Endothelial cell of umbilical vein (primary cell): Measurements from ENCODE around the gene MROH8. TPM values are rescaled to one million over a fixed set of nuclear protein-coding genes. Genes with fewer than 3 reads are reported as not detected.

Experiments used
- BruUV-seq: library from RNA; stranded (reverse); fragments of 400-500 nt; replicated peaks from 2 replicates; lab custom pipeline; 2021; lab: Mats Ljungman, UMichigan
- CTCF ChIA-PET: fragments of 300-600, 350-600 bp; sonication (Branson Sonifier 250); formaldehyde crosslinking; loops from one replicate; lab custom pipeline; 2021; ENCODE audit warnings: antibody characterized with exemption, inconsistent platforms; lab: Charles Lee
- POLR2A ChIA-PET: fragments of 300-600, 350-600 bp; sonication (Branson Sonifier 250); formaldehyde crosslinking; loops from one replicate; lab custom pipeline; 2021; ENCODE audit warnings: antibody characterized with exemption, inconsistent platforms; lab: Charles Lee
- DNase-seq: peaks from one replicate; pipeline ENCODE4 v3.0.0-alpha.2; 2011; ENCODE audit warnings: low read depth, low spot score
- FAIRE-seq: peaks from 2 replicates; lab custom pipeline; 2011; peaks lifted over from hg19 to GRCh38; lab: Jason Lieb, UNC
- H2AFZ ChIP-seq: 2 replicates; pipeline ENCODE4 v1.6.0; 2012; ENCODE audit warnings: low read depth, low read length, control low read depth, inconsistent platforms
- H3K27ac ChIP-seq: 2 replicates; pipeline ENCODE4 v1.5.1; 2011; ENCODE audit warnings: low read depth, mild to moderate bottlenecking, control low read depth, low read length, moderate library complexity; ENCODE audit not compliant: insufficient read depth
- H3K27me3 ChIP-seq, 2 experiments: 2 replicates each; pipeline versions ENCODE4 v1.6.0 to v1.6.1; 2011; ENCODE audit warnings: low read length in 2 of 2, mixed read lengths in 1 of 2; ENCODE audit not compliant: control insufficient read depth in 2 of 2, insufficient read depth in 2 of 2
- H3K36me3 ChIP-seq, 2 experiments: 2 replicates in 1 of 2; 3 replicates in 1 of 2; pipeline ENCODE4 v1.5.1; 2011; ENCODE audit warnings: low read length in 2 of 2, mild to moderate bottlenecking in 1 of 2, moderate library complexity in 1 of 2; ENCODE audit not compliant: control insufficient read depth in 2 of 2, insufficient read depth in 2 of 2; ENCODE audit errors: extremely low read depth in 1 of 2
- H3K4me1 ChIP-seq: 3 replicates; pipeline ENCODE4 v1.5.1; 2011; ENCODE audit warnings: mild to moderate bottlenecking, low read length; ENCODE audit not compliant: control insufficient read depth, insufficient read depth; ENCODE audit errors: extremely low read depth
- H3K4me2 ChIP-seq: 2 replicates; pipeline ENCODE4 v1.6.1; 2011; ENCODE audit warnings: low read length, control low read depth, mixed read lengths; ENCODE audit not compliant: insufficient read depth
- H3K4me3 ChIP-seq, 3 experiments: fragments of 200-600 bp in 1 of 3; sonication (generic), shearing (Covaris generic) in 1 of 3; replicated peaks in 1 of 3; 2 replicates each; pipeline ENCODE4 v1.5.1; 2011 to 2016; ENCODE audit warnings: control low read depth in 3 of 3, low read length in 3 of 3, mild to moderate bottlenecking in 2 of 3, inconsistent platforms in 1 of 3, low read depth in 1 of 3, moderate library complexity in 1 of 3; ENCODE audit not compliant: insufficient read depth in 1 of 3
- H3K79me2 ChIP-seq: 2 replicates; pipeline ENCODE4 v1.6.0; 2012; ENCODE audit warnings: low read length, inconsistent platforms; ENCODE audit not compliant: control insufficient read depth, insufficient read depth
- H3K9ac ChIP-seq: replicated peaks from 2 replicates; pipeline ENCODE3; 2011; ENCODE audit warnings: low read length, control low read depth; ENCODE audit not compliant: insufficient read depth; ENCODE audit errors: extremely low read depth
- H3K9me1 ChIP-seq: replicated peaks from 3 replicates; pipeline ENCODE4 v1.6.0; 2011; ENCODE audit warnings: mild to moderate bottlenecking, low read length; ENCODE audit not compliant: control insufficient read depth, insufficient read depth; ENCODE audit errors: extremely low read depth
- H3K9me3 ChIP-seq: replicated peaks from 2 replicates; pipeline ENCODE4 v1.5.1; 2012; ENCODE audit warnings: low read length, inconsistent platforms; ENCODE audit not compliant: control insufficient read depth, insufficient read depth
- H4K20me1 ChIP-seq: replicated peaks from 2 replicates; pipeline ENCODE3; 2011; ENCODE audit warnings: mild to moderate bottlenecking, low read length; ENCODE audit not compliant: control insufficient read depth, insufficient read depth; ENCODE audit errors: extremely low read depth
- CTCF ChIP-seq, 2 donors: IDR thresholded peaks; 1 replicate in 1 of 2; 2 replicates in 1 of 2; pipeline ENCODE4 v1.5.1; 2011; ENCODE audit warnings: low read length in 2 of 2, mild to moderate bottlenecking in 2 of 2, moderate library complexity in 2 of 2, control low read depth in 1 of 2, inconsistent platforms in 1 of 2, low read depth in 1 of 2; ENCODE audit not compliant: insufficient read depth in 1 of 2; ENCODE audit errors: extremely low read depth in 1 of 2
- EZH2 ChIP-seq: IDR thresholded peaks from 2 replicates; pipeline ENCODE4 v1.6.1; 2012; ENCODE audit warnings: borderline replicate concordance, low read depth, mild to moderate bottlenecking, moderate library complexity, low read length, inconsistent platforms; ENCODE audit not compliant: severe bottlenecking
- FOS ChIP-seq: IDR thresholded peaks from 2 replicates; pipeline ENCODE4 v1.6.1; 2011; ENCODE audit warnings: mild to moderate bottlenecking, low read length, moderate library complexity, borderline replicate concordance; ENCODE audit not compliant: insufficient read depth
- GATA2 ChIP-seq: IDR thresholded peaks from 2 replicates; pipeline ENCODE4 v1.7.0; 2011; ENCODE audit warnings: low read depth, mild to moderate bottlenecking, moderate library complexity, mixed read lengths, low read length; ENCODE audit not compliant: insufficient read length, insufficient read depth
- JUN ChIP-seq: IDR thresholded peaks from 2 replicates; pipeline ENCODE4 v1.6.1; 2011; ENCODE audit warnings: borderline replicate concordance, low read depth; ENCODE audit not compliant: insufficient read length, insufficient read depth
- MAX ChIP-seq: IDR thresholded peaks from 2 replicates; pipeline ENCODE4 v1.6.1; 2011; ENCODE audit not compliant: insufficient read depth, insufficient read length
- MYC ChIP-seq: IDR thresholded peaks from one replicate; pipeline ENCODE4 v1.6.1; 2011; ENCODE audit warnings: mild to moderate bottlenecking, low read depth, low read length
- POLR2A ChIP-seq: IDR thresholded peaks from 2 replicates; pipeline ENCODE4 v1.6.1; 2012; ENCODE audit warnings: low read depth, mild to moderate bottlenecking, control low read depth, low read length
- POLR2AphosphoS5 ChIP-seq: IDR thresholded peaks from 2 replicates; pipeline ENCODE4 v1.6.1; 2012; ENCODE audit warnings: low read depth, mild to moderate bottlenecking, control low read depth, low read length, moderate library complexity; ENCODE audit not compliant: insufficient read depth
- dilution Hi-C: fragments of 300-500 bp; cut with MboI; formaldehyde crosslinking; loops from one replicate; pipeline ENCODE4 v1.15.0; 2019; ENCODE audit warnings: low sequenced_read_pairs; ENCODE audit not compliant: extremely low pct_ligation_motif_present
- intact Hi-C: fragments of 100-400 bp; cut with micrococcal nuclease; formaldehyde crosslinking; loops from one replicate; pipeline ENCODE4 v1.10.0; 2022
- polyA plus RNA-seq, 4 experiments: library from polyadenylated mRNA; depleted of rRNA in 3 of 4; stranded (reverse) in 3 of 4; unstranded in 1 of 4; fragments of >200 nt; gene quantifications; 2 replicates each; pipeline versions ENCODE4 v1.2.1 to v1.2.3, GENCODE V29; 2011 to 2012; ENCODE audit warnings: missing spikeins in 1 of 4
- total RNA-seq: library from RNA; stranded (reverse); gene quantifications from 2 replicates; pipeline ENCODE4 v1.2.3, GENCODE V29; 2021

Gene MROH8
- total and polyA plus RNA-seq, 2 donors (not counting 3 experiments of a cell fraction or from before 2014, with no cell fraction given), result 1.3 to 1.5 TPM

- H3K79me2 ChIP-seq, result peaks cover 25% of the 10 kb centered on the region
- H4K20me1 ChIP-seq, result peaks cover 2% of the 10 kb centered on the region
- H3K9me1 ChIP-seq, result no peaks in the 10 kb centered on the region
- H3K4me3 ChIP-seq, result no peak overlapping the region
- H3K27me3 ChIP-seq, result no peaks in the 10 kb centered on the region
- ChIA-PET CTCF (interaction anchor here (2.2 to 2.6 kb wide), 2 partner anchors 10 to 14 kb away, joined by 10 read pairs; no protein-coding TSS in a partner anchor), POLR2A (no interaction called here)
- FAIRE-seq (no peak), DNase-seq (no peak)
- H2AFZ ChIP-seq, result no peak overlapping the region
- TF ChIP-seq CTCF (IDR thresholded peaks at IDR 0.05; ENCODE audit: extremely low read depth in 1 of 2, insufficient read depth in 1 of 2, low read depth in 1 of 2, low read length in 2 of 2) (no peak), JUN (no peak), EZH2 (no peak), MAX (no peak), GATA2 (no peak), MYC (no peak), POLR2AphosphoS5 (no peak), FOS (no peak), POLR2A (no peak)
- no peaks in the 10 kb centered on the region for H3K9me3 ChIP-seq
- no peak overlapping the region for H3K27ac ChIP-seq
- H3K4me1 ChIP-seq, result no peaks in the 10 kb centered on the region
- H3K4me2 ChIP-seq, result no peak overlapping the region
- intact Hi-C loops (no loop called here), dilution Hi-C loops (no loop called here)
- H3K9ac ChIP-seq, result no peak overlapping the region
- H3K36me3 ChIP-seq, result peaks cover 43 to 48% of the 10 kb centered on the region in 2 experiments
- no TSS peak for BruUV-seq
Observed at GRCh38 chr20:37205130-37205529, 25.8 kb upstream of the MROH8 start.
